Fibroblast of lung (primary cell): Measurements from ENCODE around the gene PTPN5. TPM values are rescaled to one million over a fixed set of nuclear protein-coding genes. Genes with fewer than 3 reads are reported as not detected.

Source experiments
- DNase-seq, 2 donors: peaks; one replicate each; pipeline versions ENCODE4 v3.0.0 to v3.0.0-alpha.2; 2010; ENCODE audit warnings: low read depth in 2 of 2
- H2AFZ ChIP-seq: 2 replicates; pipeline ENCODE4 v1.5.1; 2012; ENCODE audit warnings: low read length, control low read depth, inconsistent platforms
- H3K27ac ChIP-seq: 2 replicates; pipeline ENCODE4 v1.5.1; 2011; ENCODE audit warnings: low read length, control low read depth; ENCODE audit not compliant: insufficient read depth
- H3K27me3 ChIP-seq: 2 replicates; pipeline ENCODE4 v1.5.1; 2011; ENCODE audit warnings: mild to moderate bottlenecking, low read length; ENCODE audit not compliant: control insufficient read depth, insufficient read depth
- H3K36me3 ChIP-seq: 2 replicates; pipeline ENCODE4 v1.5.1; 2011; ENCODE audit warnings: low read length; ENCODE audit not compliant: control insufficient read depth, insufficient read depth
- H3K4me1 ChIP-seq: 2 replicates; pipeline ENCODE4 v1.5.1; 2011; ENCODE audit warnings: low read length; ENCODE audit not compliant: control insufficient read depth, insufficient read depth; ENCODE audit errors: extremely low read depth
- H3K4me2 ChIP-seq: 2 replicates; pipeline ENCODE4 v1.5.1; 2011; ENCODE audit warnings: low read length, control low read depth; ENCODE audit not compliant: insufficient read depth; ENCODE audit errors: extremely low read depth
- H3K4me3 ChIP-seq, 4 experiments: fragments of 200-600 bp in 1 of 4; sonication (generic) in 1 of 4; replicated peaks in 1 of 4; 2 replicates each; pipeline ENCODE4 v1.5.1; 2011 to 2016; ENCODE audit warnings: low read length in 4 of 4, low read depth in 3 of 4, mild to moderate bottlenecking in 3 of 4, control low read depth in 2 of 4, inconsistent platforms in 1 of 4, mixed read lengths in 1 of 4; ENCODE audit not compliant: insufficient read depth in 1 of 4; ENCODE audit errors: control extremely low read depth in 1 of 4
- H3K79me2 ChIP-seq: 2 replicates; pipeline ENCODE4 v1.5.1; 2012; ENCODE audit warnings: mild to moderate bottlenecking, low read length, inconsistent platforms; ENCODE audit not compliant: control insufficient read depth, insufficient read depth
- H3K9ac ChIP-seq: 2 replicates; pipeline ENCODE4 v1.5.1; 2011; ENCODE audit warnings: mild to moderate bottlenecking, low read length, control low read depth; ENCODE audit not compliant: insufficient read depth
- H3K9me3 ChIP-seq: 2 replicates; pipeline ENCODE4 v1.5.1; 2012; ENCODE audit warnings: low read depth, low read length; ENCODE audit not compliant: control insufficient read depth, insufficient read depth
- H4K20me1 ChIP-seq: 2 replicates; pipeline ENCODE4 v1.5.1; 2011; ENCODE audit warnings: low read length; ENCODE audit not compliant: control insufficient read depth, insufficient read depth; ENCODE audit errors: extremely low read depth
- EZH2 ChIP-seq: IDR thresholded peaks from 2 replicates; pipeline ENCODE4 v1.5.1; 2012; ENCODE audit warnings: low read length, control low read depth, mild to moderate bottlenecking; ENCODE audit errors: missing control alignments
- polyA plus RNA-seq, 2 donors: library from polyadenylated mRNA; depleted of rRNA in 1 of 2; stranded (reverse) in 1 of 2; unstranded in 1 of 2; fragments of >200 nt; gene quantifications; 2 replicates each; pipeline ENCODE4 v1.2.1, GENCODE V29; 2011 to 2012; ENCODE audit warnings: missing spikeins in 1 of 2
- total RNA-seq: library from RNA; depleted of rRNA; stranded (reverse); fragments of >200 nt; gene quantifications from 2 replicates; pipeline ENCODE4 v1.2.1, GENCODE V29; 2014
- TF ChIP-seq, protein P1 (sequence below), 2 donors: IDR thresholded peaks in 1 of 2; conservative IDR thresholded peaks in 1 of 2; 1 replicate in 1 of 2; 2 replicates in 1 of 2; pipeline ENCODE4 v1.5.1; 2011 to 2012; ENCODE audit warnings: low read length in 2 of 2, control low read depth in 1 of 2, inconsistent platforms in 1 of 2, low read depth in 1 of 2, mild to moderate bottlenecking in 1 of 2

Gene PTPN5
- total and polyA plus RNA-seq, 2 donors (not counting 1 experiment from before 2014, with no cell fraction given), result not detected

GRCh38 chr11:18710545-18710944 lies 81.1 kb downstream of the PTPN5 start:
- no peaks in the 10 kb centered on the region for H4K20me1 ChIP-seq
- TF ChIP-seq, protein P1, sequence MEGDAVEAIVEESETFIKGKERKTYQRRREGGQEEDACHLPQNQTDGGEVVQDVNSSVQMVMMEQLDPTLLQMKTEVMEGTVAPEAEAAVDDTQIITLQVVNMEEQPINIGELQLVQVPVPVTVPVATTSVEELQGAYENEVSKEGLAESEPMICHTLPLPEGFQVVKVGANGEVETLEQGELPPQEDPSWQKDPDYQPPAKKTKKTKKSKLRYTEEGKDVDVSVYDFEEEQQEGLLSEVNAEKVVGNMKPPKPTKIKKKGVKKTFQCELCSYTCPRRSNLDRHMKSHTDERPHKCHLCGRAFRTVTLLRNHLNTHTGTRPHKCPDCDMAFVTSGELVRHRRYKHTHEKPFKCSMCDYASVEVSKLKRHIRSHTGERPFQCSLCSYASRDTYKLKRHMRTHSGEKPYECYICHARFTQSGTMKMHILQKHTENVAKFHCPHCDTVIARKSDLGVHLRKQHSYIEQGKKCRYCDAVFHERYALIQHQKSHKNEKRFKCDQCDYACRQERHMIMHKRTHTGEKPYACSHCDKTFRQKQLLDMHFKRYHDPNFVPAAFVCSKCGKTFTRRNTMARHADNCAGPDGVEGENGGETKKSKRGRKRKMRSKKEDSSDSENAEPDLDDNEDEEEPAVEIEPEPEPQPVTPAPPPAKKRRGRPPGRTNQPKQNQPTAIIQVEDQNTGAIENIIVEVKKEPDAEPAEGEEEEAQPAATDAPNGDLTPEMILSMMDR (conservative IDR thresholded peaks at IDR 0.05 in 1 of 2, IDR thresholded peaks at IDR 0.05 in 1 of 2; ENCODE audit: low read depth in 1 of 2, low read length in 2 of 2), result no peak
- no peak overlapping the region for H3K27ac ChIP-seq
- H3K4me1 ChIP-seq, result no peaks in the 10 kb centered on the region
- no peaks in the 10 kb centered on the region for H3K9me3 ChIP-seq
- no peaks in the 10 kb centered on the region for H3K36me3 ChIP-seq
- no peaks in the 10 kb centered on the region for H3K79me2 ChIP-seq
- H3K27me3 ChIP-seq, result peaks cover 19% of the 10 kb centered on the region
- no peak overlapping the region for H3K9ac ChIP-seq
- DNase-seq, result no peak
- no peak overlapping the region for H3K4me3 ChIP-seq
- H3K4me2 ChIP-seq, result no peak overlapping the region
- H2AFZ ChIP-seq, result no peak overlapping the region

DNA sequence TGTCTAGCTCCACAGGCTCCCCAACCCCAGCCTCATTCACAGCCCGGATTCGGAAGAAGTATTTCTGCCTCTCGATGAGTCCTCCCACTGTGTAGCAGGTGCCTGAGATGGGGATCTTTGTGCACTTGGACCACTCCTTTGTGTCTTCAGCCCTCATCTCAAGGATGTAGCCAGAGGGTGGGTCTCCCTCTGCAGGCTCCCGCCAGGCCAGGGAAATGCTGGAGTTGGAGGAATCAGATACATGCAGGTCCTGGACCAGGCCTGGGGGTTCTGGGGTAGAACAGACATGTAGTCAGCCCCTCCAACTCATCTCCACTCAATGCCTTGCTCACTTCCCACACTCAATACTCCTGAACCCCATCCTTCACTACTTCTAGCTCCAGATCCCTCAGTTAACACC lies 82.2 kb downstream of the PTPN5 start:
- H3K9ac ChIP-seq, result no peak overlapping the region
- H3K36me3 ChIP-seq, result no peaks in the 10 kb centered on the region
- H3K4me2 ChIP-seq, result no peak overlapping the region
- H3K4me1 ChIP-seq, result no peaks in the 10 kb centered on the region
- no peak overlapping the region for H3K4me3 ChIP-seq
- no peaks in the 10 kb centered on the region for H3K79me2 ChIP-seq
- no peak for DNase-seq
- no peaks in the 10 kb centered on the region for H3K9me3 ChIP-seq
- H2AFZ ChIP-seq, result no peak overlapping the region
- H4K20me1 ChIP-seq, result no peaks in the 10 kb centered on the region
- TF ChIP-seq EZH2, result no peak
- TF ChIP-seq, protein P1 (conservative IDR thresholded peaks at IDR 0.05 in 1 of 2, IDR thresholded peaks at IDR 0.05 in 1 of 2; ENCODE audit: low read depth in 1 of 2, low read length in 2 of 2), result no peak
- H3K27me3 ChIP-seq, result peaks cover 28% of the 10 kb centered on the region
- H3K27ac ChIP-seq, result no peak overlapping the region

GRCh38 chr11:18707811-18708340 lies 83.7 kb downstream of the PTPN5 start:
- DNase-seq, result no peak
- Histone ChIP-seq H4K20me1 (no peaks in the 10 kb centered on the region), H3K27me3 (peaks cover 28% of the 10 kb centered on the region), H2AFZ (no peak overlapping the region), H3K9me3 (no peaks in the 10 kb centered on the region), H3K36me3 (no peaks in the 10 kb centered on the region), H3K4me2 (no peak overlapping the region), H3K27ac (no peak overlapping the region), H3K4me3 (no peak overlapping the region), H3K79me2 (no peaks in the 10 kb centered on the region), H3K9ac (no peak overlapping the region), H3K4me1 (no peaks in the 10 kb centered on the region)
- no peak for TF ChIP-seq EZH2
- TF ChIP-seq, protein P1 (conservative IDR thresholded peaks at IDR 0.05 in 1 of 2, IDR thresholded peaks at IDR 0.05 in 1 of 2; ENCODE audit: low read depth in 1 of 2, low read length in 2 of 2), result no peak
